Measurements from ENCODE around the gene ZNF296. TPM values are rescaled to one million over a fixed set of nuclear protein-coding genes. Genes with fewer than 3 reads are reported as not detected.

Gene ZNF296
- total and polyA plus RNA-seq, 7 experiments from 2014 or later: 0.57 to 3.6 (median 1.2) TPM

- H3K9me3 Mint-ChIP-seq: no peaks in the 10 kb centered on the region
- ATAC-seq: no peak
- no peak for DNase-seq
- H3K27ac ChIP-seq (ENCODE audit: low read depth, low read length): peak overlapping the region; percentile 21
- H3K36me3 Mint-ChIP-seq: peaks cover 0 to 7% (median 0%) of the 10 kb centered on the region in 5 donors
- peak overlapping the region in 9 of 10 donors; percentile 11 to 86 (median 51) for H3K4me3 Mint-ChIP-seq
- POLR2A ChIA-PET: interaction anchor here (0.5 to 1.3 kb wide), 2 partner anchors 17 to 43 kb away, joined by 4 to 6 read pairs; no protein-coding TSS in a partner anchor
- H3K4me1 ChIP-seq (ENCODE audit: control insufficient read depth in 2 of 2, insufficient read depth in 2 of 2, low read length in 2 of 2): peaks cover 22 to 25% of the 10 kb centered on the region in 2 donors
- H3K4me1 Mint-ChIP-seq: peaks cover 19 to 28% (median 26%) of the 10 kb centered on the region in 7 donors
- no peaks in the 10 kb centered on the region for H3K27me3 ChIP-seq (ENCODE audit: control insufficient read depth in 2 of 2, insufficient read depth in 2 of 2, low read length in 2 of 2)
- H3K9me3 ChIP-seq (ENCODE audit: control insufficient read depth in 2 of 3, low read length in 3 of 3): no peaks in the 10 kb centered on the region
- H3K27ac Mint-ChIP-seq: peak overlapping the region in 7 of 9 donors; percentile 1 to 79 (median 42)
- H3K36me3 ChIP-seq (ENCODE audit: control insufficient read depth in 2 of 3, insufficient read depth in 3 of 3, low read length in 3 of 3): peaks cover 0 to 30% (median 5%) of the 10 kb centered on the region in 3 experiments
- H3K27me3 Mint-ChIP-seq: no peaks in the 10 kb centered on the region
- H3K4me3 ChIP-seq (ENCODE audit: low read length): no peak overlapping the region
- CTCF ChIA-PET: interaction anchor here (1.0 to 1.1 kb wide), 2 partner anchors 15 to 30 kb away, joined by 3 read pairs; no protein-coding TSS in a partner anchor
- intact Hi-C loops (cut with micrococcal nuclease): loop anchor here (5.0 kb wide), 2 partner anchors 73 to 102 kb away; partner anchors contain the start of genes RELB (in 2 of the 2), BLOC1S3 (in 1 of the 2) and TRAPPC6A (in 1 of the 2)
Measured at GRCh38 chr19:45074744-45075300, 1.5 kb downstream of the ZNF296 start.

GRCh38 chr19:45071969-45072790 is 4.1 kb downstream of the ZNF296 start:
- ATAC-seq (no peak), DNase-seq (no peak)
- Histone ChIP-seq H3K27me3 (ENCODE audit: control insufficient read depth in 2 of 2, insufficient read depth in 2 of 2, low read length in 2 of 2) (no peaks in the 10 kb centered on the region), H3K4me3 (ENCODE audit: low read length) (no peak overlapping the region), H3K4me1 (ENCODE audit: control insufficient read depth in 2 of 2, insufficient read depth in 2 of 2, low read length in 2 of 2) (peaks cover 8 to 11% of the 10 kb centered on the region in 2 donors), H3K9me3 (ENCODE audit: control insufficient read depth in 2 of 3, low read length in 3 of 3) (no peaks in the 10 kb centered on the region), H3K27ac (ENCODE audit: low read depth, low read length) (no peak overlapping the region), H3K36me3 (ENCODE audit: control insufficient read depth in 2 of 3, insufficient read depth in 3 of 3, low read length in 3 of 3) (peaks cover 0 to 49% (median 7%) of the 10 kb centered on the region in 3 experiments)
- H3K36me3 Mint-ChIP-seq: peaks cover 0 to 14% (median 0%) of the 10 kb centered on the region in 5 donors
- POLR2A ChIA-PET: no interaction called here
- intact Hi-C loops (cut with micrococcal nuclease): no loop called here
- peaks cover 7 to 12% (median 9%) of the 10 kb centered on the region in 7 donors for H3K4me1 Mint-ChIP-seq
- H3K9me3 Mint-ChIP-seq: no peaks in the 10 kb centered on the region
- no peak overlapping the region for H3K4me3 Mint-ChIP-seq
- H3K27me3 Mint-ChIP-seq: no peaks in the 10 kb centered on the region
- peak overlapping the region in 2 of 9 donors; percentile 38 to 64 for H3K27ac Mint-ChIP-seq
- CTCF ChIA-PET: no interaction called here

- ATAC-seq: no peak
- Histone ChIP-seq H3K9me3 (ENCODE audit: control insufficient read depth in 2 of 3, low read length in 3 of 3) (no peaks in the 10 kb centered on the region), H3K4me1 (ENCODE audit: control insufficient read depth in 2 of 2, insufficient read depth in 2 of 2, low read length in 2 of 2) (peaks cover 2 to 4% of the 10 kb centered on the region in 2 donors), H3K27me3 (ENCODE audit: control insufficient read depth in 2 of 2, insufficient read depth in 2 of 2, low read length in 2 of 2) (no peaks in the 10 kb centered on the region), H3K27ac (ENCODE audit: low read depth, low read length) (no peak overlapping the region), H3K36me3 (ENCODE audit: control insufficient read depth in 2 of 3, insufficient read depth in 3 of 3, low read length in 3 of 3) (peaks cover 0 to 56% (median 10%) of the 10 kb centered on the region in 3 experiments), H3K4me3 (ENCODE audit: low read length) (no peak overlapping the region)
- Mint-ChIP-seq H3K9me3 (no peaks in the 10 kb centered on the region), H3K27ac (no peak overlapping the region), H3K36me3 (peaks cover 0 to 18% (median 0%) of the 10 kb centered on the region in 5 donors), H3K4me1 (peaks cover under 1 to 5% (median 3%) of the 10 kb centered on the region in 7 donors), H3K4me3 (no peak overlapping the region), H3K27me3 (no peaks in the 10 kb centered on the region)
- intact Hi-C loops (cut with micrococcal nuclease): no loop called here
- DNase-seq: no peak
- ChIA-PET POLR2A (no interaction called here), CTCF (no interaction called here)
Measured at GRCh38 chr19:45071545-45071938, 4.7 kb downstream of the ZNF296 start.

- H3K36me3 ChIP-seq (ENCODE audit: control insufficient read depth in 2 of 3, insufficient read depth in 3 of 3, low read length in 3 of 3): peaks cover 0 to 58% (median 10%) of the 10 kb centered on the region in 3 experiments
- H3K4me1 ChIP-seq (ENCODE audit: control insufficient read depth in 2 of 2, insufficient read depth in 2 of 2, low read length in 2 of 2): peaks cover 0 to 3% of the 10 kb centered on the region in 2 donors
- H3K27me3 Mint-ChIP-seq: no peaks in the 10 kb centered on the region
- POLR2A ChIA-PET: no interaction called here
- ATAC-seq (no peak), DNase-seq (no peak)
- intact Hi-C loops (cut with micrococcal nuclease): no loop called here
- no peaks in the 10 kb centered on the region for H3K9me3 Mint-ChIP-seq
- H3K4me3 Mint-ChIP-seq: no peak overlapping the region
- peaks cover 0 to 3% (median 0%) of the 10 kb centered on the region in 7 donors for H3K4me1 Mint-ChIP-seq
- H3K9me3 ChIP-seq (ENCODE audit: control insufficient read depth in 2 of 3, low read length in 3 of 3): no peaks in the 10 kb centered on the region
- peak overlapping the region in 1 of 9 donors; percentile 38 for H3K27ac Mint-ChIP-seq
- no peaks in the 10 kb centered on the region for H3K27me3 ChIP-seq (ENCODE audit: control insufficient read depth in 2 of 2, insufficient read depth in 2 of 2, low read length in 2 of 2)
- peaks cover 0 to 18% (median 0%) of the 10 kb centered on the region in 5 donors for H3K36me3 Mint-ChIP-seq
- H3K4me3 ChIP-seq (ENCODE audit: low read length): no peak overlapping the region
- H3K27ac ChIP-seq (ENCODE audit: low read depth, low read length): no peak overlapping the region
- CTCF ChIA-PET: no interaction called here
Measured at GRCh38 chr19:45070861-45071544, 5.3 kb downstream of the ZNF296 start.

GRCh38 chr19:45070214-45070613 is 6.1 kb downstream of the ZNF296 start:
- Mint-ChIP-seq H3K27me3 (no peaks in the 10 kb centered on the region), H3K9me3 (no peaks in the 10 kb centered on the region), H3K27ac (peak overlapping the region in 1 of 9 donors; percentile 67), H3K4me1 (no peaks in the 10 kb centered on the region), H3K36me3 (peaks cover 0 to 18% (median 0%) of the 10 kb centered on the region in 5 donors), H3K4me3 (no peak overlapping the region)
- Histone ChIP-seq H3K4me1 (ENCODE audit: control insufficient read depth in 2 of 2, insufficient read depth in 2 of 2, low read length in 2 of 2) (peaks cover 0 to 3% of the 10 kb centered on the region in 2 donors), H3K36me3 (ENCODE audit: control insufficient read depth in 2 of 3, insufficient read depth in 3 of 3, low read length in 3 of 3) (peaks cover 0 to 65% (median 10%) of the 10 kb centered on the region in 3 experiments), H3K9me3 (ENCODE audit: control insufficient read depth in 2 of 3, low read length in 3 of 3) (no peaks in the 10 kb centered on the region), H3K27me3 (ENCODE audit: control insufficient read depth in 2 of 2, insufficient read depth in 2 of 2, low read length in 2 of 2) (no peaks in the 10 kb centered on the region), H3K4me3 (ENCODE audit: low read length) (no peak overlapping the region), H3K27ac (ENCODE audit: low read depth, low read length) (no peak overlapping the region)
- no peak for DNase-seq
- no peak for ATAC-seq
- intact Hi-C loops (cut with micrococcal nuclease): no loop called here
- CTCF ChIA-PET: no interaction called here
- POLR2A ChIA-PET: no interaction called here

GRCh38 chr19:45069056-45069455 is 7.2 kb downstream of the ZNF296 start:
- DNase-seq (no peak), ATAC-seq (no peak)
- Mint-ChIP-seq H3K4me1 (no peaks in the 10 kb centered on the region), H3K9me3 (no peaks in the 10 kb centered on the region), H3K36me3 (peaks cover 0 to 18% (median 0%) of the 10 kb centered on the region in 5 donors), H3K4me3 (no peak overlapping the region), H3K27ac (peak overlapping the region in 2 of 9 donors; percentile 43 to 62), H3K27me3 (no peaks in the 10 kb centered on the region)
- ChIA-PET CTCF (interaction anchor here (1.5 kb wide), 1 partner anchor 9 kb away, joined by 3 read pairs; no protein-coding TSS in a partner anchor), POLR2A (no interaction called here)
- H3K27ac ChIP-seq (ENCODE audit: low read depth, low read length): no peak overlapping the region
- H3K4me3 ChIP-seq (ENCODE audit: low read length): no peak overlapping the region
- H3K27me3 ChIP-seq (ENCODE audit: control insufficient read depth in 2 of 2, insufficient read depth in 2 of 2, low read length in 2 of 2): no peaks in the 10 kb centered on the region
- H3K36me3 ChIP-seq (ENCODE audit: control insufficient read depth in 2 of 3, insufficient read depth in 3 of 3, low read length in 3 of 3): peaks cover 0 to 77% (median 10%) of the 10 kb centered on the region in 3 experiments
- no peaks in the 10 kb centered on the region for H3K9me3 ChIP-seq (ENCODE audit: control insufficient read depth in 2 of 3, low read length in 3 of 3)
- intact Hi-C loops (cut with micrococcal nuclease): no loop called here
- H3K4me1 ChIP-seq (ENCODE audit: control insufficient read depth in 2 of 2, insufficient read depth in 2 of 2, low read length in 2 of 2): no peaks in the 10 kb centered on the region

Data from naive thymus-derived CD4-positive, alpha-beta T cell (primary cell).